GM18858 (cell line): Measurements from ENCODE around the gene LGALS13.
"Not testable (repeated sequence)": the region's sequence is repeated elsewhere in the genome, so short reads cannot be mapped to it uniquely, and the experiment has no call there.

ENCODE experiments used
- ATAC-seq: cut with Tn5 transposase; IDR thresholded peaks from one replicate; pipeline ENCODE4 v1.9.1; 2021; ENCODE audit not compliant: unreplicated experiment

Gene LGALS13

DNA sequence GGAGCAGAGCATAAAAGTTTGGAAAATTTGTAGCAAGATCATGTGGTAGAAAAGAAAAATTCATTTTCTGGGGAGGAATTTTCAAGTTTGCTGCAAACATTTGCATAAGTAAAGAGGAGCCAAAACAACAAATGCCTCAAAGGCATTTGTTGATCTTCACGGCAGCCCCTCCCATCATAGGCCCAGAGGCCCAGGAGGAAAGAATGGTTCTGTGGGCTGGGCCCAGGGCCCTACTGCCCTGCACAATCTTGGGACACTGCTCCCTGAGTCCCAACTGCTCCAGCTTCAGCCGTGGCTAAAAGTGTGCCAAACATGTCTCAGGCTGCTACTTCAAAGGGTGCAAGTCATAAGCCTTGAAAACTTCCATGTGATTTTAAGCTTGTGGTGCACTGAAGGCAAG lies 11.3 kb downstream of the LGALS13 start:
- no peak for ATAC-seq

- no peak for ATAC-seq
These were observed 15.4 kb downstream of the LGALS13 start for GRCh38 chr19:39617745-39618144.

DNA sequence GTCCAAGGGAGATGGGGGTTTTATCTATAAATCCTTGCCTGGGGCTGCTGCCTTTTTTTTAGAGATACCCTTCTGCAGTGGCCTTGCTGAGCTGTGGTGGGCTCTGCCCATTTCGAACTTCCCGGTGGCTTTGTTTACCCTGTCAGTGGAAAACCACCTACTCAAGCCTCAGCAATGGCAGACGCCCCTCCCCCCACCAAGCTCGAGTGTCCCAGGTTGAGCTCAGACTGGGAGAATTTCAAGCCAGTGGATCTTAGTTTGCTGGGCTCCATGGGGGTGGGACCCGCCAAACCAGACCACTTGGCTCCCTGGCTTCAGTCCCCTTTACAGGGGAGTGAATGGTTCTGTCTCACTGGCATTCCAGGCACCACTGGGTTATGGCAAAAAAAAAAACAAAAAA lies 21.6 kb downstream of the LGALS13 start:
- no peak for ATAC-seq

DNA sequence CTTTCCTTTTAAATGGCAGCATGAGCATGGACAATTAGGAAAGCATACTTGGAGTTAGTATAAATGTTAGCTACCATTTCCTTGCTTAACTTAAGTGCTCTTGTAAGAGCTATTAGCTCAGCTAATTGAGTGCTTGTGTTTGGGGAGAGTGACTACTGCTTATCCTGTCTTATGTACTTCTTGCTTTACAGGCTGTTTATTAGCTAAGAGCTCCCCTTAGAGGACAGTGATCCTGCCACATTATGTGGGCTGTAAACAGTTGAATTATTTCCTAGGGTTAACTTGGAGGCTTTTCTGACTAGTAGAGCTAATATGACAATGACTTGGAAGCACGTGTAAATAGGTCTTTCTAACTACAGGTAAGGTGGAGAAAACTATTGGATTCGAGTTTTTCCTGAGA lies 25.3 kb downstream of the LGALS13 start:
- not testable (repeated sequence) for ATAC-seq

- no peak for ATAC-seq
These were observed 28.9 kb downstream of the LGALS13 start for GRCh38 chr19:39631178-39631577.

DNA sequence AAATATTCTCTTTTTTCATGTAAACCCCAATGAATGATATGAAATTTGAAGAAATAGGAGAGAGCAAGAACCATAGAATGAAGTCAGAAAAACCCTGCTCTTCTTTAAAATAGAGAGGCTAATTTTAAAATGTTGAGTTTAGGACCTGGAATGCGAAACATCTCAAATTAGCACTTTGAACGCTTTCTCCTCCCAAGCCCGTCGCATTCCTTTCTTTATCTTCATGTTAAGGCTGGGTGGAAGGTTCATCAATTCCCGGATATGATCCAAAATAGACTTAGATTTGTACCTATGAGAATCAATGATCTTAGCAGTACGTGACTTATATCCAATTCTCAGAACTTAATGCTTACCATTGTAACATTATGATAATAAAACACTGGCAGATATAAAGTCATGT lies 29.3 kb downstream of the LGALS13 start:
- ATAC-seq, result no peak

DNA sequence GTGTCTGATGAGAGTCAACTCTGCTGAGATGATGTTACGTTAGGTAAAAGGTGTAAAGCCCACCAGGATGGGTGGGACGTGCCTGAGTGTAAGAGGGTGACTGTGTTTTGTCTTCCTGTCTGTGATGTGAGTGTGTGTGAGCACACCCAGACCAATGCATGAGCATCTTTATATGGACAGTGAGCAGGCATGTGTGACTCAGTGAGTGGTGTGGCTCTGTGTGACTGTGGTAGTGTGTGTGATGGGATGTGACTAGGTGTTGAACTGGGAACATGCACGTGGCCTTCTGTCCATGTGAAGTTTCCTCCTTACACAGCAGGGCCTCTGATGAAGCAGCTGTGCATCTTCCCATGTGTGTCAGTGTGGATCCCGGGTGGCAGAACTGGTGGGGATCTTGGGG lies 35.6 kb downstream of the LGALS13 start:
- ATAC-seq, result no peak

- no peak for ATAC-seq
These were observed 39.4 kb downstream of the LGALS13 start for GRCh38 chr19:39641773-39642172.

DNA sequence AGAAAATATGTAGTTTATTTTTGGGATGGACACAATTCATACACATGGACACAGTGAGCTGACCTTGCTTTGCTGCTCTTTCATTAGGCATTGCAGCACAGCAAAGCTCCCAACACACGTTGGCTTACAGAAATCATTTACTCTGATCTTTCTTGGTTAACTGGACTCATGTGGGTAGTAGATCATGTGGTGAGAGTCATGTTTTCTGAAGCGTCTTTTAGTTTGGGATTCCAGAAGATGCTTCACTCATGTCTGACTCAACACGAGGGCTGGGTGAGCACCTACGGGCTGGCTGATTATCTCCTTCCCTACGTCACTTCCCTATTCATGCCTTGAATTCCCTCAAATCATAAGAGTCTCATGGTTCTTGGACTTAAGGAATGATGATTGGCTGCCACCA lies 41.3 kb downstream of the LGALS13 start:
- ATAC-seq, result no peak

DNA sequence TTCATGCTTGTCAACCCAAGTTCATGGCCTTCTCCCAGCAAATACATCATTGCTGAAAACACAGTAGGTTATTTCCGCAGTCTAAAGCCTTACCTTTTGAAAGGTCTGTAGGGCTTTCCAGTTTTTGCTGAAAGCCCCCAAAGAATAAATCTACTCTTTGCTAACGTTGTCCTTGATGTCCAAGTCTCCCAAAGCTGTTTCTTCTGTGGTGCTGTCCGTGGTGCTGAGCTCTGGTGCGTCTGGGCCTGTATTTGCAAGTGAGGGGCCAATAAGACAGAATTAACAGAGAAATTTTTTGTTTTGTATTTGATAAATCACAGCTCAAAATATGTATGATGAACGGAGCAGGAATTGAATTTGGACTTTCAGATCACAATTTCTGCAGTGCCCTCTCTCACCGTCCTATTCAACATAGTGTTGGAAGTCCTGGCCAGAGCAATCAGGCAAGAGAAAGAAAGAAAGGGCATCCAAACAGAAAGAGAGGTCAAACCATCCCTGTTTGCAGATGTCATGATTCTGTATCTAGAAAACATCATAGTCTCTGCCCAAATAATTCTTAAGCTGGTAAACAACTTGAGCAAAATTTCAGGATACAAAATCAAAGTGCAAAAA lies 43.6 kb downstream of the LGALS13 start:
- no peak for ATAC-seq

GRCh38 chr19:39647918-39648317 lies 45.6 kb downstream of the LGALS13 start:
- ATAC-seq, result no peak

DNA sequence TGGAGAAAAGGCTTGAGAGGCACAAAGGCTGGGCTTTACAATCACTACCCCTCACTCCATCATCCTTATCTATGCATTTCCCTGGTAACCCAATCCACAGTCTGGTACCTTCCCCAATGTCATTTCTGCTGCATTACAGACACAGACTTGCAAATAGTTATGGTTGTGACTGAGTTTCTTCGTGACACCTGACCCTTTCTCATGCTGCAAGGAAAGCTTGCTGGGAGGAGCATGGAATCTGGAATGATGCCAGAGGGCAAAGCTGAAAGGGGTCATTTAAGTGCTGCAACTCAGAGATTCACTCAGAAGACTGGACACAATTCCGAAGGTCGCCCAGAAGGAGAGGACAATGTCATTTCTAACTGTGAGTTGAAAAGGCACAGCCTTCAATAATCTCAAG lies 53.3 kb downstream of the LGALS13 start, which contains the start of gene LGALS16:
LGALS16 (plus strand) TSS at position 301 of the 400 bp plus-strand sequence; CDS start at position 350, 49 bp downstream.
- no peak for ATAC-seq
